ENCODE measurements around the gene ACSF3. TPM values are rescaled to one million over a fixed set of nuclear protein-coding genes. Genes with fewer than 3 reads are reported as not detected.
"Not testable (repeated sequence)": the region's sequence is repeated elsewhere in the genome, so short reads cannot be mapped to it uniquely, and the experiment has no call there.

Gene ACSF3
- total RNA-seq, 3 donors from 2014 or later, result 20.8 to 42.3 (median 40.4) TPM

DNA sequence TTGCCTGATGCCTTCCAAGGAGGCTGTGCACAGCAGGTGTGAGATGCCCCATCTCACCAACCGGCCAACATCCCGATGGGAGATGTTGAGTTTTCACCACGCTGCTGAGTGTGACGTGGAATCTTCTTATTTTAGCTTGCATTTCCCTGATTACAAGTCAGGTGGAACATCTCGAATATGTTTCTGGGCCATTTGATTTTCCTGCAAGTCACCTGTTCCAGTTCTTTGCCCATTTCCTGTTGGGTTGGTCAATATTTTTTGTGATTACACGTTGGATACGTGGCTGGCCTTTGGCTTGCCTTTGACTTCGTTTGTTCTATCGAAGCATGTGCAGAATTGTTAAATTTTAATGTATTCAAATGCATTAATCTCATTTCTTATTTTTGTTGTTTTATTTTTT, 69.6 kb downstream of the ACSF3 start:
- H3K27me3 ChIP-seq, result peaks cover 0 to 52% of the 10 kb centered on the region in 2 donors
- DNase-seq (ENCODE audit: low spot score in 2 of 2), result no peak
- H3K4me3 ChIP-seq, result no peak overlapping the region
- TF ChIP-seq POLR2AphosphoS5 (IDR thresholded peaks at IDR 0.05), result no peak
- intact Hi-C loops (cut with DNase I; ENCODE audit: low total_unique reads), result loop anchor here (5.0 kb wide), 1 partner anchor 796 kb away; no protein-coding TSS in a partner anchor
- H3K4me1 ChIP-seq, result peaks cover 0 to 3% of the 10 kb centered on the region in 2 donors
- H3K36me3 ChIP-seq, result no peaks in the 10 kb centered on the region
- no peaks in the 10 kb centered on the region for H3K9me3 ChIP-seq
- no peak overlapping the region for H3K27ac ChIP-seq

DNA sequence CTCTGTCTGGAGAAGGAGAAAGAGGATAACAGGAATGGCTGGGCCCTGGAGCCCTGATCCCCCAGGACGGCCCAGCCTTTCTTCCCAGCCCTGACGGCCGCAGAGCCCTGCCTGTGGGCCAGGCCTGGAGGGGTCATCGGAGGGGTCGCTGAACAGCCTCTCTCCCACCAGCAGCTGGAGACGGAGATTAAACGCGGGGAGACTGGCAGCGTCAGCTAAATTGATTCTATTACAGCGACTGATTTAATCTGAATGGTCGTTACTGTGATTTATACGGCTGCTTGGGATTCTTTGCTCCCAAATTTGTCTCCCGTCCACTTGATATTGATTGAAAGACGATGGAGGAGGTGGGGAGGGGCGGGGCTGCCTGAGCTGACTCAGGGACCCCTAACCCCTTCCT, 70.8 kb downstream of the ACSF3 start:
- no peak overlapping the region for H3K27ac ChIP-seq
- H3K4me3 ChIP-seq, result no peak overlapping the region
- intact Hi-C loops (cut with DNase I; ENCODE audit: low total_unique reads), result loop anchor here (5.0 kb wide), 1 partner anchor 797 kb away; no protein-coding TSS in a partner anchor
- H3K4me1 ChIP-seq, result peaks cover 0 to 3% of the 10 kb centered on the region in 2 donors
- no peaks in the 10 kb centered on the region for H3K9me3 ChIP-seq
- TF ChIP-seq, protein P1, sequence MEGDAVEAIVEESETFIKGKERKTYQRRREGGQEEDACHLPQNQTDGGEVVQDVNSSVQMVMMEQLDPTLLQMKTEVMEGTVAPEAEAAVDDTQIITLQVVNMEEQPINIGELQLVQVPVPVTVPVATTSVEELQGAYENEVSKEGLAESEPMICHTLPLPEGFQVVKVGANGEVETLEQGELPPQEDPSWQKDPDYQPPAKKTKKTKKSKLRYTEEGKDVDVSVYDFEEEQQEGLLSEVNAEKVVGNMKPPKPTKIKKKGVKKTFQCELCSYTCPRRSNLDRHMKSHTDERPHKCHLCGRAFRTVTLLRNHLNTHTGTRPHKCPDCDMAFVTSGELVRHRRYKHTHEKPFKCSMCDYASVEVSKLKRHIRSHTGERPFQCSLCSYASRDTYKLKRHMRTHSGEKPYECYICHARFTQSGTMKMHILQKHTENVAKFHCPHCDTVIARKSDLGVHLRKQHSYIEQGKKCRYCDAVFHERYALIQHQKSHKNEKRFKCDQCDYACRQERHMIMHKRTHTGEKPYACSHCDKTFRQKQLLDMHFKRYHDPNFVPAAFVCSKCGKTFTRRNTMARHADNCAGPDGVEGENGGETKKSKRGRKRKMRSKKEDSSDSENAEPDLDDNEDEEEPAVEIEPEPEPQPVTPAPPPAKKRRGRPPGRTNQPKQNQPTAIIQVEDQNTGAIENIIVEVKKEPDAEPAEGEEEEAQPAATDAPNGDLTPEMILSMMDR (IDR thresholded peaks at IDR 0.05), result no peak
- no peak for TF ChIP-seq POLR2A (IDR thresholded peaks at IDR 0.05)
- TF ChIP-seq POLR2AphosphoS5 (IDR thresholded peaks at IDR 0.05), result no peak
- no peak for DNase-seq (ENCODE audit: low spot score in 2 of 2)
- H3K36me3 ChIP-seq, result no peaks in the 10 kb centered on the region
- peaks cover 0 to 57% of the 10 kb centered on the region in 2 donors for H3K27me3 ChIP-seq

DNA sequence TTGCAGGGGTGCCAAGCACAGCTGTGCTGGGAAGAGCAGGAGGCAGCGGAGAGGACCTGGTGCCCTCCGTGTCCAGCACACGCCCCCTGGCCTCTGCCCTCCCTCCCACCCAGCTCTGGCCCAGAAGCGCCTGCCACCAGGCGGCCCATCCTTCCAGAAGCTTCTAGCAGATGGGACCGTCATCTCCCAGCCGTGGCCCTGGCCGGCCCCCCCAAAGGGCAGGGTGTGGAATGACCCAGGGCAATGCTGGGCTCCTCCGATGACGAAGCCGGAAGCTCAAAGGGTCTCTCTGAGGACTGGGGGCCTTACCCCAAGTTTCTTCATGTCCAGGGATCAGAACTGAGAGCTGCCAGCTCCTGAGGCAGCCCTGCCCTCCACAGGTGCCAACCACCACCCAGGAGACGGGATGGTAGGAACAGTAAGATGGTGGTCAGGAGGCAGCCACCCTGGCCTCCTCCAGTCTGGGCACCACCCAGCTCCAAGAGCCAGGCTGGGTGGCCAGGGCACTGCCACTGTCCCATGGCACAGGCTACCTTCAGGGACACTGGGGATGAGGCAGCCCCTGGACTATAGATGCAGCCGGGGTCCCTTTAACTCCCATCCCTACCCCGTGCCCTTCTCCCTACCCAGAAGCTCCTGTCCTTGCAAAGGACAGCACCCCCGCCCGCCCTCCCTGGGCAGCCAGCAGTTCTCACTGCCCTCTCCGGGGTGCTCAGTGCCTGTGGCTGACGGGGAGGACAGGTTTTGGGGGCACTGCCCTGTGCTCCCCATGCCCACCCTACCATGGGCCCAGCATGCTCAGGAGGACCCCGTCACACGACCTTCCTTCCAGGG, 71.4 kb downstream of the ACSF3 start:
- Histone ChIP-seq H3K36me3 (no peaks in the 10 kb centered on the region), H3K27ac (no peak overlapping the region), H3K9me3 (no peaks in the 10 kb centered on the region), H3K4me3 (no peak overlapping the region), H3K27me3 (peaks cover 4 to 57% of the 10 kb centered on the region in 2 donors), H3K4me1 (peaks cover 0 to 3% of the 10 kb centered on the region in 2 donors)
- no peak for DNase-seq (ENCODE audit: low spot score in 2 of 2)
- intact Hi-C loops (cut with DNase I; ENCODE audit: low total_unique reads), result loop anchor here (5.0 kb wide), 1 partner anchor 798 kb away; no protein-coding TSS in a partner anchor
- no peak for TF ChIP-seq POLR2A (IDR thresholded peaks at IDR 0.05)
- no peak for TF ChIP-seq POLR2AphosphoS5 (IDR thresholded peaks at IDR 0.05)
- TF ChIP-seq, protein P1 (IDR thresholded peaks at IDR 0.05), result no peak

DNA sequence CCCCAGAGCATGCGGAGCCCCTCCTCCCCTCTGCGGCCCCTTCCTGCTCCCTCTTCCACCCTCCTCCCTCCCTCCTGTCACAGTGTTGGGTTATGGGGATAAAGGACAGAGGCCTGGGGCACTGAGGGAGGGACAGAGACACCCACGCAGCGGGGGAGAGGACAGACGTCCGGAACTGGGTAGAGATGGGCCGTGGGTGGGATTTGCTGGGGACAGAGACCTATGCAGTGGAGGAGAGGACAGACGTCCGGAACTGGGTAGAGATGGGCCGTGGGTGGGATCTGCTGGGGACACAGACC, 72.0 kb downstream of the ACSF3 start:
- H3K27ac ChIP-seq; DNase-seq (ENCODE audit: low spot score in 2 of 2); H3K36me3 ChIP-seq; intact Hi-C loops (cut with DNase I; ENCODE audit: low total_unique reads); H3K9me3 ChIP-seq; H3K4me1 ChIP-seq; H3K4me3 ChIP-seq: not testable (repeated sequence)
- H3K27me3 ChIP-seq, result peaks cover 4 to 59% of the 10 kb centered on the region in 2 donors

DNA sequence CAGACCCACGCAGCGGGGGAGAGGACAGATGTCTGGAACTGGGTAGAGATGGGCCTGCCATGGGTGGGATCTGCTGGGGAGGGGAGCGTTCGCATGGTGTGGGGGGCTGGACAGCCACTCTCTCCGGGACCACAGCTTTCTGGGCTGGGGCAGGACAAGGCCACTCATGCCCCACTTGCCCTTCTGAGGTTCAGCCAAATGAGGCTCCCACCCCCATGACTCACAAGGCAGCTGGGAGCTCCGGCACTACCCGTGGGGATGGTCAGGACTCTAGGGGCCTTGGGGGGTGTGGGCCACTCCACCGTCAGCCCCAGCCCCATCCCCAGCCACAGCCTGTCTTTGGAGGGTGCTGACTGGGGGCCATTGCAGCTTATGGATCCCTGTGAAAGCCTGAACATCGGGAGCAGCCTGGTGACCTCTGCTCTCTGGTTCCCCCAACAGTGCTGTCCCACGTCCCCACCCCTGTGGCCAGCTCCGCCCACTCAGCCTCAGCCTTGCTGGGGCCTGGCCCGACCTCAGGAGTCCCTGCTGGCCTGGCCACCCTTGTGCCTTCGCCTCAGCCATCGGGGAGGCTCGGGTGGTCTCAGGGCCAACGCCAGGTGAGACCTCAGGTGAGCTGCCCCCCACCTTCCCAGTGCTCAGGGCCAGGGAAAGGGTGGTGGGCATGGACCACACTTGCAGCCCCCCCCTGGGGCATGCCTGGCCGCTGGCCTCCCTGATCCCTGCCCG, 73.2 kb downstream of the ACSF3 start:
- H3K27me3 ChIP-seq, result peaks cover 4 to 47% of the 10 kb centered on the region in 2 donors
- DNase-seq (ENCODE audit: low spot score in 2 of 2), result no peak
- no peaks in the 10 kb centered on the region for H3K9me3 ChIP-seq
- H3K4me1 ChIP-seq, result peaks cover 0 to 10% of the 10 kb centered on the region in 2 donors
- H3K36me3 ChIP-seq, result no peaks in the 10 kb centered on the region
- TF ChIP-seq POLR2A (IDR thresholded peaks at IDR 0.05) (no peak), POLR2AphosphoS5 (IDR thresholded peaks at IDR 0.05) (no peak)
- TF ChIP-seq, protein P1 (IDR thresholded peaks at IDR 0.05), result no peak
- peak overlapping the region in 1 of 3 donors; percentile 31 for H3K4me3 ChIP-seq
- intact Hi-C loops (cut with DNase I; ENCODE audit: low total_unique reads), result no loop called here
- H3K27ac ChIP-seq, result no peak overlapping the region

All from breast epithelium (tissue), 4 donors.